ENCODE data around the gene LIPN.

LIPN gene

GRCh38 chr10:88769384-88769783, 9.6 kb downstream of the LIPN start:
- in situ Hi-C loops (cut with HindIII; ENCODE audit: low pct_ligation_motif_present, low pct_unique_long_range_greater_than_20kb, low sequenced_read_pairs), result no loop called here
- no peak for DNase-seq

GRCh38 chr10:88781206-88781605, 21.4 kb downstream of the LIPN start:
- in situ Hi-C loops (cut with HindIII; ENCODE audit: low pct_ligation_motif_present, low pct_unique_long_range_greater_than_20kb, low sequenced_read_pairs), result no loop called here
- DNase-seq, result no peak

DNA sequence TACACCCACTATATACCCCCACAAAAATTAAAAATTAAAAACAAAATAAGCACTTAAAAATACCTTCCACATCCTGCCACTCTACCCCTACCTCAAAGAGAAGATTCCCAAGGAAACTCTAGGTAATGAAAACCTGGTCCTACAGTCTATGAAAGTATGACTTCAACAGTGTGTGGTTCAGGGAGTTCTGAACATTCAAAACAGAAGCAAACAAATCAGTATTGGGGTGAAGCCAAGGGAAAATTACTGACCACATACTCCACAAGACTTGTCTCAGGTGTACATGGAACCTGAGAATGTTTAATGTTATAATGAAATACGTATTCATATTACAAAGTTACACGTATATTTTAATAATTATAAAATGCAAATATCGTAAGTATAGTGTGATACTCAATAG, 22.4 kb downstream of the LIPN start:
- in situ Hi-C loops (cut with HindIII; ENCODE audit: low pct_ligation_motif_present, low pct_unique_long_range_greater_than_20kb, low sequenced_read_pairs), result no loop called here
- DNase-seq, result no peak

DNA sequence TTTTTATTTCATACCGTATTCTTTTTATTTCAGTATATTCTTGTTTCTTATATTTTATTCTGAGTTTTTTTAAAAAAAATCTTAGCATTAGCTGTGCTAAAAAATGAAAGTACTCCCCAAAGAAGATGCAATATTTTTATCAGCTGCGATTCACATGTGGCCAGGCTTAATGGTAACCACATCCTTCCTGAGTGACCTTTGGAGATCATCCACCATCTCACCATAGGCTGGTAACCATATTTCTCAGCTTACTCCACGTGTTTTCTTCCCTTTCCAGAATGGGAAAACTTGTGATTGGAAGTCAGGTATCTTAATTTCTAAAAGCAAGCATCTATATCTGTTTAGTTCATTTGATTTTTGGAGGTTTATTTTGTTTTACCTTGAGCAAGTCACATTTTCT, 23.9 kb downstream of the LIPN start:
- DNase-seq, result no peak
- in situ Hi-C loops (cut with HindIII; ENCODE audit: low pct_ligation_motif_present, low pct_unique_long_range_greater_than_20kb, low sequenced_read_pairs), result no loop called here

DNA sequence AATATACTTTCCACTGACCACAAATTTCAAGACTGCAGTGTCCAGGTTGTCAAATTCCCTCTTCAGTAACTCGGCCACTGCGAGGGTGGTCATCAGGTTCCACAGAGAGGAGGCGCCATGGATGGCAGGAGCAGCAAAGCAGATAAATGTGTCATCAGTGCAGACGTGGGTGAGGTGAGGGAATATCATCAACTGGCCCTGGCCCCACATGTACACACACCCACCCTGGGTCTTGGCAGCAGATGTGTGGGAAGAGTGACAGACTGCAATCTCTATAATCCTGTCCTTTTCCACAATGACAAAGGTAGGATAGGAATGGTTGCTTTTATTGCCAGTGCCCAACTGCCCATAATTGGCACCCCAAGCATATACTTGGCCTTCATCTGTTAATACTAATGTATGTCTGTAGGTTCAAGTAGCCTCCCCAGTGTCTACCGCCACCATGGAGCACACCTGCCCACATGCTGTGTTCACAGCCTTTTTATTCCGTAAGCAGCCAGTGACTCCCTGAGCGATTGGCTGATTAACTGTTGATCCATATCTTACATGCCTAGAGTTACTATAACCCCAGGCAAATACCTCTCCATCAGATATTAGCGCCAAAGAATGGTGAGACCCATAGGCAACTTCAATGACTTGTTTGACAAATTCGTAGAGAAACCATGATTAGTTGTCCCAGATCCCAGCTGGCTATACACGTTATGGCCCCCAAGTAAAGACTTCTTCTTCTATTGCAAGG, 26.4 kb downstream of the LIPN start:
- in situ Hi-C loops (cut with HindIII; ENCODE audit: low pct_ligation_motif_present, low pct_unique_long_range_greater_than_20kb, low sequenced_read_pairs), result no loop called here
- no peak for DNase-seq

GRCh38 chr10:88787463-88787862, 27.6 kb downstream of the LIPN start:
- no peak for DNase-seq
- in situ Hi-C loops (cut with HindIII; ENCODE audit: low pct_ligation_motif_present, low pct_unique_long_range_greater_than_20kb, low sequenced_read_pairs), result no loop called here

GRCh38 chr10:88788924-88789323, 29.1 kb downstream of the LIPN start:
- in situ Hi-C loops (cut with HindIII; ENCODE audit: low pct_ligation_motif_present, low pct_unique_long_range_greater_than_20kb, low sequenced_read_pairs), result no loop called here
- no peak for DNase-seq

DNA sequence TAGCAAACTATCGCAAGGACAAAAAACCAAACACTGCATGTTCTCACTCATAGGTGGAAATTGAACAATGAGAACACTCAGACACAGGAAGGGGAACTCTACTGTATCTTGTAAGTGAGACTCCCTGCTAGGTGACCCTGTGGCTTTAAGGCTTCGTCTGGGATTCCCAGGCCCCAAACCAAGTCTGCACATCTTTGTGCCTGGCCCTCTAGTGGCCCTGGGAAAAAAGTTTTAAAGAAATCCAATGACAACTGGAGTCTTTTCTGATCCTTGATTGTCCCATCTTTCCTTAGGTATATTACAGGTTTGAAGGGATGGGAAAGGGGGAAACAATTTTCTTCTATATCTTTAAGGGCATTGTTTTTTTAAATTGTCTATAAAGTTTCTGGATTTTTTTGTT, 32.1 kb downstream of the LIPN start:
- DNase-seq, result peak; percentile 55
- in situ Hi-C loops (cut with HindIII; ENCODE audit: low pct_ligation_motif_present, low pct_unique_long_range_greater_than_20kb, low sequenced_read_pairs), result no loop called here

DNA sequence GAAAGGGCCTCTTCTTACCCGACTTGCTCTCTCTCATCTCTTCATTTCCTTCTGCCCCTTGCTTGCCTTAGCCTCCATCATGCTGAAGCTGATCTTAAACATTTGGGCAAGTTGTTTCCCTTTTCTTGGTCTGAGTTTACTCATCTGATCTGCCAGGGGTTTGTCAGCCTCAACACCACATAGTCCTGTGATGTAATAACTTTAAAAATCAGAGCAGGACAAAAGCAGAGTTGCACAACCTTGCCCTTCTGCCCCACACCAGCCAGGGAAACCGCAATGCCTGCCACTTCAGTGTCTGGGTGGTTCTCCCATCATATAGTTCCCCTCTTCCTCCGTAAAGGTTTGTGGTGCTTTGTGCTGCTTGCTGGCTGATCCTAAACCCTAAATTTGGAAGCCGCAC, 32.8 kb downstream of the LIPN start:
- in situ Hi-C loops (cut with HindIII; ENCODE audit: low pct_ligation_motif_present, low pct_unique_long_range_greater_than_20kb, low sequenced_read_pairs), result no loop called here
- DNase-seq, result no peak

- peak; percentile 53 for DNase-seq
Measured at GRCh38 chr10:88793712-88794299, 34.0 kb downstream of the LIPN start.

DNA sequence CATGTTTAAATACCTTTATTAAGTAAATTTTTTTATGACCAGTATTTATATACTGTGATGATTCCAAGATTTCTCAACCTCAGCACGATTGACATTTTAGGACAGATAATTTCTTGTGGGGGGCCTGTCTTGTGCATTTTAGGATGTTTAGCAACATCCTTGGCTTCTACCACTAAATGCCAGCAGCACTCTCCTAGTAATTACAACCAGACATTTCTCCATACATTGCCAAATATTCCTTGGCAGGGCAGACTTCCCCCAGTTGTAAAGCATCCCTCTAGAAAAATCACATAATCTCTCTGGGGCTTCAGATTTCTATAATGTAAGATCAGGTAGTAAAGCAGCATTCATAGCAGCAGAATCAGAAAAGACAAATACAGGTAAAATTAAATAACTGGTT, 34.9 kb downstream of the LIPN start:
- no peak for DNase-seq
- in situ Hi-C loops (cut with HindIII; ENCODE audit: low pct_ligation_motif_present, low pct_unique_long_range_greater_than_20kb, low sequenced_read_pairs), result no loop called here

More at GRCh38 chr10:88793712-88794299, 34.0 kb downstream of the LIPN start:
- in situ Hi-C loops (cut with HindIII; ENCODE audit: low pct_ligation_motif_present, low pct_unique_long_range_greater_than_20kb, low sequenced_read_pairs), result no loop called here

GRCh38 chr10:88800152-88801125, 40.6 kb downstream of the LIPN start:
- no peak for DNase-seq
- in situ Hi-C loops (cut with HindIII; ENCODE audit: low pct_ligation_motif_present, low pct_unique_long_range_greater_than_20kb, low sequenced_read_pairs), result no loop called here

GRCh38 chr10:88802523-88803285, 42.9 kb downstream of the LIPN start, which contains the start of gene LIPM:
Gene LIPM, plus strand, starts transcription at chr10:88802730. Its CDS starts 167 bp downstream, at chr10:88802897.
- in situ Hi-C loops (cut with HindIII; ENCODE audit: low pct_ligation_motif_present, low pct_unique_long_range_greater_than_20kb, low sequenced_read_pairs), result no loop called here

GRCh38 chr10:88803641-88804040, 43.8 kb downstream of the LIPN start:
- DNase-seq, result no peak
- in situ Hi-C loops (cut with HindIII; ENCODE audit: low pct_ligation_motif_present, low pct_unique_long_range_greater_than_20kb, low sequenced_read_pairs), result no loop called here

More at GRCh38 chr10:88802523-88803285, 42.9 kb downstream of the LIPN start, which contains the start of gene LIPM:
- no peak for DNase-seq

DNA sequence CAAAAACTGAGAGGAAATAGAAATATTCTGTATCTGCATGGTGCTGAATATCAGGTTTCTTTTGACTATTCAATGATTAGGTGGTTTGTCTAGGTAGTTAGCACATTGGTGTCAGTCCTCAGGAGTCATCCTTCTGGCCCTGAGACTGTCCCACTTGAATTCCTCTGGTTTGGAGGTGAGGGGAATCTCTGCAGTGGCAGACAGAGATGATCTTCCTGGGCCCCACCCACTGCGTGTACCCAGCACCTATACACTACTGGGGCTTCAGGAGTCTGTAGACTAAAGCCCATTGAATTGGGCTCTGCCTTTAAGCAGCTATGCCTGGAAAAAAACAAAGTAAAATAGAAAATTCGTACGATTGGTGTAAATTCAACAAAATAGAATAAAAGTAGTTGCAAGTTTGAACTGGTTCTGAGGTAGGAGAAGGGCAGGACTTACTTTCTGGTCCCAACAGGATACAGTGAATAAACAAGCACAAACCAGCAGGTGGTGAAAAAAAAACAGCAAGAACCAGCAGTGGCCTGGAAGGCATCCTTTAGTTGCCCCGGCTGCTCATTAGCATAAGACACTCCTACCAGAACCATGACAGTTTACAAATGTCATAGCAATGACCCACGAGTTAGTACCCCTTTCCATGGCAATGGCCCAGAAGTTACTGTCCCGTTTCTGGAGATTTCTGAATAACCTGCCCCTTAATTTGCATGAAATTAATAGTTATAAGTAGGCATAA, 44.4 kb downstream of the LIPN start:
- DNase-seq, result no peak
- in situ Hi-C loops (cut with HindIII; ENCODE audit: low pct_ligation_motif_present, low pct_unique_long_range_greater_than_20kb, low sequenced_read_pairs), result no loop called here

GRCh38 chr10:88805361-88805760, 45.5 kb downstream of the LIPN start:
- no peak for DNase-seq
- in situ Hi-C loops (cut with HindIII; ENCODE audit: low pct_ligation_motif_present, low pct_unique_long_range_greater_than_20kb, low sequenced_read_pairs), result no loop called here

- DNase-seq, result no peak
- in situ Hi-C loops (cut with HindIII; ENCODE audit: low pct_ligation_motif_present, low pct_unique_long_range_greater_than_20kb, low sequenced_read_pairs), result no loop called here
Measured at GRCh38 chr10:88805924-88806323, 46.1 kb downstream of the LIPN start.

DNA sequence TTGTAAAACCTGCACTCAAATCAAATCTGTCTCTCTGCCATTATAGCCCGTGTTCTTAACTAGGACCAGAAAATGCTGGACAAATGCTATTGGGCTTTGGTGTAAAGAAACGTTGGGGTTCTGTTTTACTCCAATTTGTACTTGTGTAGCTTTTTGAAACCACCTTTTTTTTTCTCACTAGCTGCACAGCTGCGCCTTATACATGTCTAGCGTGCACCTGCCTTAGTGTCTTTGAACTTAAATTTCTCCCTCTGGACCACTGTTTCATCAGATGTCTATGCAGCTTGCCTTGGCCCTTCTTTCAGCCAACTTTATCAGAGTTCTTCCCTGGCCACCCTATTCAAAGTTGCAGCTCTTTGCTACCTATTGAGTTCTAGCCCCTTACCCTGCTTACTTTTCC, 49.8 kb downstream of the LIPN start:
- DNase-seq, result no peak
- in situ Hi-C loops (cut with HindIII; ENCODE audit: low pct_ligation_motif_present, low pct_unique_long_range_greater_than_20kb, low sequenced_read_pairs), result no loop called here
